ENCODE results near the gene PRKCA. TPM values are rescaled to one million over a fixed set of nuclear protein-coding genes. Genes with fewer than 3 reads are reported as not detected.

The PRKCA gene
- total RNA-seq, 2 donors from 2014 or later = 6.5 to 6.6 TPM

DNA sequence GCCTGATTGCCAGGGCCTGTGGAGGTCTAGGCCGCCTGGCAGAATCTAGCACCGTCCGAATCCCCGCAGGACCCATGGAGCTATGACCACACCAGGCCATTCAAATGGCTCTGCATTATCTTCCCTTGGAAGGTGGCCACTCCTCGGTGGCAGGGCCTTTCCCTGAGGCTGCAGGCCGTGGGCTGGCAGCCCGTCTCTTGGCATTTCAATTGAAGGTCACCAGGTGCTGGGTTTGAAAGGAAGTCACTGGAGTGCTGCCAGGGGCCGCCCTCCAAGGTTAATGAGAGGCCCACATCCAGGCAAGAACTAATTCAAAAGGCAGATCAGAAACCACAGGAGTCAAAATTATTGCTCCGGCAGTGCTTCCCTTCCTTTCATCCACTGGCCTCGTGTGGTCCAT, 504.8 kb downstream of the PRKCA start:
- Histone ChIP-seq H3K9me3 (no peaks in the 10 kb centered on the region), H3K36me3 (replicated peaks in 1 of 2; ENCODE audit: insufficient read depth in 1 of 2, low read depth in 2 of 2) (no peaks in the 10 kb centered on the region), H3K4me1 (peaks cover 23% of the 10 kb centered on the region), H3K27me3 (no peaks in the 10 kb centered on the region), H3K27ac (peak overlapping the region in 3 of 4 donors; percentile 6 to 38 (median 38)), H3K4me3 (no peak overlapping the region)
- peak; percentile 73 to 91 (median 86) for DNase-seq
- TF ChIP-seq POLR2A (IDR thresholded peaks at IDR 0.05) = no peak
- intact Hi-C loops (cut with DNase I) = no loop called here
- peak; percentile 70 for ATAC-seq
- WGBS, 2 donors = 10 to 23% methylated on average over 6 to 10 of the region's 10 CpGs

- intact Hi-C loops (cut with DNase I) = no loop called here
- no peaks in the 10 kb centered on the region for H3K27me3 ChIP-seq
- WGBS, 2 donors = 88 to 89% methylated on average over 5 of the region's 5 CpGs
- H3K27ac ChIP-seq = no peak overlapping the region
- TF ChIP-seq CTCF (IDR thresholded peaks at IDR 0.05) = no peak
- no peak for TF ChIP-seq POLR2A (IDR thresholded peaks at IDR 0.05)
- no peaks in the 10 kb centered on the region for H3K36me3 ChIP-seq (replicated peaks in 1 of 2; ENCODE audit: insufficient read depth in 1 of 2, low read depth in 2 of 2)
- H3K4me3 ChIP-seq = no peak overlapping the region
- no peak for ATAC-seq
- H3K4me1 ChIP-seq = peaks cover 23% of the 10 kb centered on the region
- no peak for DNase-seq
- no peaks in the 10 kb centered on the region for H3K9me3 ChIP-seq
These were observed 507.0 kb downstream of the PRKCA start for GRCh38 chr17:66809408-66809807.

DNA sequence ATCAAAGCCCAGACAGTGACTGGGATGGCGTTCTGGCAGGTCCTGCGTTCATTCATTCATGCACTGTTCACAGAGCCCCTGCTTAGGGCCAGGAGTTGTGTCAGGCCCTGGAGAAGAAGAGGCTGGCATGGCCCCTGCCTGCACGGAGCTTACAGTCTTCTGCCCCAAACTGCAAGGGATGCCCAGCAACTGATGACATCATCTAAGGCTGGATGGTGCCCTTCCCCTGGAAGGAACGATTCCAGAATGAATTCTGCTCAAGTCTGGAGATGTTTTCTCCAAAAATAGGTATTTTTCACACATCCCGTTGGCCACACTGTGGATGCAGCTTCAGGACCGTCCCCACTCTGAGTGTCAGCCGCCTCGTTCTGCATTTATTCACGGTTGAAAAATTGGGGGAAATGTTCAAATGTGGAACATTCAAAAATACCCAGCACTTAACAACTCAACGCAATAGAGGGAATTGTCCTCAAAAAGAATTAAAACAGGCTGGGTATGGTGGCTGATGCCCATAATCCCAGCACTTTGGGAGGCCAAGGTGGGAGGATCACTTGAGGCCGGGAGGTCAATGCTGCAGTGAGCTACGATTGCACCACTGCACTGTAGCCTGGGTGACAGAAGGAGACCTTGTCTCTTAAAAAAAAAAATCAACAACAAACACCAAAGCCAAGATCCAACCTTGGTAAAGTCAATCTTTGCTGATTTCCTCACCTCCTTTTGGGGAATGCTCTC, 508.7 kb downstream of the PRKCA start:
- DNase-seq (no peak), ATAC-seq (no peak)
- Histone ChIP-seq H3K4me1 (peaks cover 23% of the 10 kb centered on the region), H3K36me3 (replicated peaks in 1 of 2; ENCODE audit: insufficient read depth in 1 of 2, low read depth in 2 of 2) (no peaks in the 10 kb centered on the region), H3K9me3 (no peaks in the 10 kb centered on the region), H3K27ac (no peak overlapping the region), H3K27me3 (no peaks in the 10 kb centered on the region), H3K4me3 (no peak overlapping the region)
- TF ChIP-seq POLR2A (IDR thresholded peaks at IDR 0.05) = no peak
- intact Hi-C loops (cut with DNase I) = no loop called here
- 85 to 92% methylated on average over 12 of the region's 12 CpGs for WGBS, 2 donors

- H3K27ac ChIP-seq = no peak overlapping the region
- WGBS, 2 donors = 88 to 90% methylated on average over 7 to 9 of the region's 9 CpGs
- H3K27me3 ChIP-seq = no peaks in the 10 kb centered on the region
- H3K36me3 ChIP-seq (replicated peaks in 1 of 2; ENCODE audit: insufficient read depth in 1 of 2, low read depth in 2 of 2) = no peaks in the 10 kb centered on the region
- peaks cover 18% of the 10 kb centered on the region for H3K4me1 ChIP-seq
- no peak for TF ChIP-seq POLR2A (IDR thresholded peaks at IDR 0.05)
- no peak for TF ChIP-seq CTCF (IDR thresholded peaks at IDR 0.05)
- H3K9me3 ChIP-seq = no peaks in the 10 kb centered on the region
- no peak for ATAC-seq
- no peak overlapping the region for H3K4me3 ChIP-seq
- no peak for DNase-seq
- intact Hi-C loops (cut with DNase I) = no loop called here
These were observed 509.3 kb downstream of the PRKCA start for GRCh38 chr17:66811683-66812054.

- no peaks in the 10 kb centered on the region for H3K27me3 ChIP-seq
- H3K27ac ChIP-seq = no peak overlapping the region
- no peaks in the 10 kb centered on the region for H3K36me3 ChIP-seq (replicated peaks in 1 of 2; ENCODE audit: insufficient read depth in 1 of 2, low read depth in 2 of 2)
- intact Hi-C loops (cut with DNase I) = no loop called here
- peaks cover 9% of the 10 kb centered on the region for H3K4me1 ChIP-seq
- H3K9me3 ChIP-seq = no peaks in the 10 kb centered on the region
- TF ChIP-seq CTCF (IDR thresholded peaks at IDR 0.05) = no peak
- no peak for TF ChIP-seq POLR2A (IDR thresholded peaks at IDR 0.05)
- ATAC-seq (no peak), DNase-seq (no peak)
- no peak overlapping the region for H3K4me3 ChIP-seq
- WGBS, 2 donors = 92 to 95% methylated on average over 5 of the region's 5 CpGs
These were observed 510.2 kb downstream of the PRKCA start for GRCh38 chr17:66812571-66812970.

DNA sequence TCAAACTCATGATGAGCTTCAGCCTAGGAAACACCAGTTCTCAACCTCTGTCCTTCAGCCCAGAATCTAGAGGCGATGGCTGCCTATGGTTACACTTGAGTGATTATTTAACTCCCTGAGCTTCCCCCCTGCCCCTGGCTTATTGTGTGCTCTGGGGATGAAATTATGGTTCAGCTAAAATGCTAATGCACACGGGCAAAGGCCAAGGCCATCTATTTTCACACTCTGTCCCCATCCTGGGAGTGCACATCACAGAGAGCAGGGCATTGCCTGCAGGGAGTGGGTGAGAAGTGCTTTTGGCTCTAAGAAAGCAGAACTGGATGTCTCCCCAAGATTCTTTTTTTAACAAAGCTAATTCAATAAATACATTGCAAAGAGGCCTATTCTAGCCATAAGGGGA, 510.9 kb downstream of the PRKCA start:
- no peak overlapping the region for H3K27ac ChIP-seq
- H3K27me3 ChIP-seq = no peaks in the 10 kb centered on the region
- peaks cover 1% of the 10 kb centered on the region for H3K4me1 ChIP-seq
- H3K36me3 ChIP-seq (replicated peaks in 1 of 2; ENCODE audit: insufficient read depth in 1 of 2, low read depth in 2 of 2) = no peaks in the 10 kb centered on the region
- TF ChIP-seq CTCF (IDR thresholded peaks at IDR 0.05) (no peak), POLR2A (IDR thresholded peaks at IDR 0.05) (no peak)
- H3K4me3 ChIP-seq = no peak overlapping the region
- DNase-seq (no peak), ATAC-seq (no peak)
- H3K9me3 ChIP-seq = no peaks in the 10 kb centered on the region
- intact Hi-C loops (cut with DNase I) = no loop called here
- 37 to 51% methylated on average over 2 of the region's 2 CpGs for WGBS, 2 donors
